Activated CD8-positive, alpha-beta memory T cell treated with anti-CD3 and anti-CD28 coated beads, Interleukin-2, amount 50 U/mL, for 48 hours (primary cell): ENCODE measurements around the gene OR10G3.
"Not testable (repeated sequence)": the region's sequence is repeated elsewhere in the genome, so short reads cannot be mapped to it uniquely, and the experiment has no call there.

Experiments
- DNase-seq: peaks from one replicate; pipeline ENCODE4 v3.0.0-alpha.2; 2020

The OR10G3 gene, protein sequence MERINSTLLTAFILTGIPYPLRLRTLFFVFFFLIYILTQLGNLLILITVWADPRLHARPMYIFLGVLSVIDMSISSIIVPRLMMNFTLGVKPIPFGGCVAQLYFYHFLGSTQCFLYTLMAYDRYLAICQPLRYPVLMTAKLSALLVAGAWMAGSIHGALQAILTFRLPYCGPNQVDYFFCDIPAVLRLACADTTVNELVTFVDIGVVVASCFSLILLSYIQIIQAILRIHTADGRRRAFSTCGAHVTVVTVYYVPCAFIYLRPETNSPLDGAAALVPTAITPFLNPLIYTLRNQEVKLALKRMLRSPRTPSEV

DNA sequence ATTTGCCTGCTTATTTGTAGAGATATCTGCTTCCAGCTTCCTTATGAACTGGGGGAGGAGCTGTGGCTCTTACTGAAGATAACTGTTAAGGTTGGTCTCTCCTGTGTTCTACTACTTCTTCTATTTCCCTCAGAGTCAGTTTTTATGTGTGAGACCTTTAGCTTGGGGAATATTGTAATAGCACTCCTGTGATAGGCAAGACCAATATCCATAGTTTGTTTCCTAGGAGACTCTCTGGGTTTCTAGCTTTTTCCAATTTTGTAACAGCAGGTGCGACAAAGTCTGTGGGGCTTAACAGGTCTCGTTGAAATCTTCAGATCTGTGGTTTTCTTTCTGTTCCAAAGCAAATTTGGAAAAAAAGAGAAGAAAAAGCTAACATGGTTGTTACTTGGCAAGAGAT is at the start of gene OR10G3:
Gene OR10G3, minus strand, starts transcription at position 101 of the 400 bp plus-strand sequence. CDS start 9,332 bp downstream, outside the sequence.
- no peak for DNase-seq

DNA sequence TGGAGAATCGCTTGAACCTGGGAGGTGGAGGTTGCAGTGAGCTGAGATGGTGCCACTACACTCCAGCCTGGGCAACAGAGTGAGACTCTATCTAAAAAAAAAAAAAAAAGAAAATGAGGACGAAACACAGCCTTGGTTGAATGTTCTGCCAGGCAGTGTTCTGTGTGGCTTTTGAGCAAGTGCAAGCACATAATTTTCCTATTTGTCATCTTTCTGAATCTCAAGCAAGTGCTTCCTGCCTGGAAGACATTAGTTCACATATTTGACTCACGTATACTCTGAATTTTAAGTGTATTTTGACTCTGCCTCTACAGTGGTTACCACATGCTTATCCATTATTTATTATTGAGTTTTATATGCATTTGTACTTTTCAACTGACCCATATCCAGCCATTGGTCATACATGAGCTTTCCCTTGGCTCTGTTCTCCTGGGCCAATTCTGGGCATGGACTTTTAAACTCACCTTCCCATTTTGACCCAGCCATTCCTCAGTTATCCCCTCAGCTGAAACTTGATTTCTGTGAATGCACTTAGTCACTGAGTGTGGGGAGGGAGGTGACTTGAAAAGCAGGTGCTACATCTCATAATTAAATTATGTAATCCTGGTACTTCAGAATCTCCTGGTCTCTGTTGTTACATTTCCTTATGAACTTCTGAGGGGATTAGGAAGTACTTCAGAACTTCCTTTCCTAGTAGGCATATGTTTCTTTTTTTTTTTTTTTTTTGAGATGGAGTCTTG is 46.8 kb upstream of the OR10G3 start:
- DNase-seq, result no peak

DNA sequence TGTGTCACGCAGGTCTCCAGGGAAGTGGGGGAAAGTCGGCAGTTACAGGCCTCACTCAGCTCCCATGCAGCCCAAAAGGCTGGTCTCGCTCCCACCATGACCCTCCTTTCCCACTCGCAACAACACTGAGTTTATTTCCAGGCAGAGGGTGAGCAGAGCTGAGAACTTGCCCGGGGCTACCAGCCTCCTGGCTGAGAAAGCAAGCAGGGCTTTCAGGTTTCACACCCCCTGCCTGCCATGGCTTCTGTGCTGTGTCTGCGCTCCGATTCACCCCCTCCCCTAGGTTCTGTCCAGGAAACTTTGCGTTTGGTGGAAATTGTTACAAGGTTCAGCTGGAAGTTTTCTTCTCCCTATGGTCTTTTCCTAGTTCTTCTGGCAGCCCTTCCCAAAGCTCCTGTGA is 37.7 kb upstream of the OR10G3 start:
- DNase-seq, result no peak

DNA sequence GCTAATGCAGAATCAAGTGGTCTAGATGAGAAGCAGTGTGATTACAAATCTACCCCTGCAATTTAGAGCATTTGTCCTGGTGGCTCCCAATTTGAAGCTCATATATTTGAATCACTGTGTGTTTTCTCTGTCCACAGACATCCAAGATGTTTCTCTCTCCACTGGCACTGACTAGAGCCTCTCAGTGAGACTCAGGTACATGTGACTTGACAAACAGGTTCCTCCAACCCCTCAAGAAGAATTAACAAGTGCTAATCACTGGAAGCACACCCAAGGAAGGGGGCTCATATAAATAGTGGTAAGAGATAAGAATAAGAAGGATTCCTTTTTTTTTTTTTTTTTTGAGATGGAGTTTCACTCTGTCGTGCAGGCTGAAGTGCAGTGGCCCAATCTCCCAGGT is 34.4 kb upstream of the OR10G3 start:
- DNase-seq, result no peak

DNA sequence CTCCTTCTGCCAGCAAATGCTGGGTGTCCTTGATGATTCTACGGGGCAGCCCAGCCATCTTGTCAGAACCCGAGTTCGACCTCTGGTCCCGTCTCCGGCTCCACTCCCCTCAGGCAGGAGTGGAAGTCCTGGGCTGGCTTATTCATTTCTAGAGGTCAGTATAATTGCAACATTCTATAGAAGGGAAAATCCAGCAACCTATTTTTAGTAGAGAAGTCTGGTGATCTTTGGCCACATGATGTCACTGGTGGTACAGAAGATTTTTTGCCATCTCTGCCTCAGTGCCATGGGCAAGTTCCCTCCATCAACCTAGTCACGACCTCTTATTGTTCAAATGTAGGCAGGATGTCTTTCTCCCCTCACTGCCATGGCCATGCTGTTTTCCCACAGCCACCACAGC is 32.4 kb upstream of the OR10G3 start:
- DNase-seq, result no peak

DNA sequence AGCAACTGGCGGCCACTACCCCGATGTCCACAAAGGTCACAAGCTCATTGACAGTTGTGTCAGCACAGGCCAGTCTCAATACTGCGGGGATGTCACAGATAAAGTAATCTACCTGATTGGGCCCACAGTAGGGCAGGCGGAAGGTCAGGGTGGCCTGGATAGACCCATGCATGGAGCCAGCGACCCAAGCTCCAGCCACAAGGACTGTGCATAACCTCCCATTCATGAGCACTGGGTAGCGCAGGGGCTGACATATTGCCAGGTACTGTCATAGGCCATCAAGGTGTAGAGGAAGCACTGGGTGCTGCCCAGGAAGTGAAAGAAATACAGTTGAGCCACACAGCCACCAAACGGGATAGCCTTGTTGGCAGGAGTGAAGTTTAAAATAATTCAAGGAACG is 22.3 kb upstream of the OR10G3 start:
- DNase-seq, result not testable (repeated sequence)

DNA sequence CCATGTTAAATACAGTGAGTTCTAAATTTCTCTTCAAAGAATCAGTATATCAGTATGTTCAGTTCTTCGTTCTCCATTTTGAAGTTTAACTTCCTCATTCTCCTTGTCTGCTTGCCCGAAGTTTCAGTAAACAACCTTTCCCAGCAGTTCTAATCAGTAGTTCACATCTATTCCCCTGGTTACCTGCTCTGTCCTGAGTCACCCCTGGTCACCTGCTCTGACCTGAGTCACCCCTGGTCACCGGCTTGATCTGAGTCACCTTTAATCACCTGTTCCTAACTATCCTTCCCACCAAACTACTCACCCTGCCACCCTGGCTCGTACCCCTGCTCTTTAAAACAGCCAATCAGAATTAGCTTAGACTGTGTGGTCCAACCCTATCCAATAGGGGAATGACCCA is 9.4 kb upstream of the OR10G3 start:
- no peak for DNase-seq

DNA sequence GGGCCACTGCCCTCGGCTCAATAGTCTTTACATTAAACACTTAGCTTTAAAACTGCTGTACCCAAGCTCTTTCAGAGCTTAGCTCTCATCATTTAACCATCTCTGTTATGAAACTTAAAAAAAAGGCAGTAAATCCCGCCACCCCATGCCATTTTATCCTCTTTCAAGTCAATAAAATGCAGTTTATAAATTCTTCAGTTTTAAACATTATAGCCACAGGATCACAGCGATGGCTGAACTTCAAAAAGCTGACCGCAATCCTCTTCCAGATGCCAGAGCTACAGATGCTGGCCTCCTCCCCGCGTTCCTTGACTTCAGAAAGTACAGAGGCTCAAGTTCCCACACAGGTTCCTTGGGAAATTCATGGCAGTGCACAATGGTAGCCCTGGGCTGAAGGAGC is 4.2 kb downstream of the OR10G3 start:
- DNase-seq, result no peak

DNA sequence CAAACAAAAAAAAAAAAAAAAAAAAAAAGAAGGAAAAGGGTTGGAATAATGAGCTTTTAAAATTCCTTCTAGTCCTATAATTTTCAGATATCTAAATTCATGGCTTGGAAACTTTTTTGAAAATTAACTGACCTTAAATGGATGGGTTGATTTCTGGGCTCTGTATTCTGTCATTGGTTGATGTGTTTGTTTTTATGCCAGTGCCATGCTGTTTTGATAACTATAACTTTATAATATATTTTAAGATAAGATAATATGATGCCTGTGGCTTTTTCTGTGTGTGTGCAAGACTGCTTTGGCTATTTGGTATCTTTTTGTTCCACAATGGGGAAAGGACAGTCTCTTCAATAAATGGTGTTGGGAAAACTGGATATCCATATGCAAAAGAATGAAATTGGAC is 7.3 kb downstream of the OR10G3 start:
- no peak for DNase-seq

DNA sequence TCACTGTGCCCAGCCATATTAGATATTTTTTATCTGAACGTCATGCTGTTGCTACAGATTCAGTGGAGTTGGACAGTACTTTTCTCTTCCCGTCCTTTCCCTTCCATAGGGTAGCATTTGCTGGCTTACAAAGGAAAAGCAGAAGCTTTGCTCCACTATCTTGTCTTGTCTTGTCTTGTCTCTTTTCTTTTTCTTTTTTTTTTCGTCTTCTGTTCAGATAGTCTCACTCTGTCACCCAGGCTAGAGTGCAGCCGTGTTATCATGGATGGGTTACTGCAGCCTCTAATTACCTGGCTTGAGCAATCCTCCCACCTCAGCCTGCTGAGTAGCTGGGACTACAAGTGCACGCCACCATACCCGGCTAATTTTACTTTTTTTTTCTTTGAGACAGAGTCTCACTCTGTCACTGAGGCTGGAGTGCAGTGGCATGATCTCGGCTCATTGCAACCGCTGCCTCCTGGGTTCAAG is 21.1 kb downstream of the OR10G3 start:
- DNase-seq, result no peak

DNA sequence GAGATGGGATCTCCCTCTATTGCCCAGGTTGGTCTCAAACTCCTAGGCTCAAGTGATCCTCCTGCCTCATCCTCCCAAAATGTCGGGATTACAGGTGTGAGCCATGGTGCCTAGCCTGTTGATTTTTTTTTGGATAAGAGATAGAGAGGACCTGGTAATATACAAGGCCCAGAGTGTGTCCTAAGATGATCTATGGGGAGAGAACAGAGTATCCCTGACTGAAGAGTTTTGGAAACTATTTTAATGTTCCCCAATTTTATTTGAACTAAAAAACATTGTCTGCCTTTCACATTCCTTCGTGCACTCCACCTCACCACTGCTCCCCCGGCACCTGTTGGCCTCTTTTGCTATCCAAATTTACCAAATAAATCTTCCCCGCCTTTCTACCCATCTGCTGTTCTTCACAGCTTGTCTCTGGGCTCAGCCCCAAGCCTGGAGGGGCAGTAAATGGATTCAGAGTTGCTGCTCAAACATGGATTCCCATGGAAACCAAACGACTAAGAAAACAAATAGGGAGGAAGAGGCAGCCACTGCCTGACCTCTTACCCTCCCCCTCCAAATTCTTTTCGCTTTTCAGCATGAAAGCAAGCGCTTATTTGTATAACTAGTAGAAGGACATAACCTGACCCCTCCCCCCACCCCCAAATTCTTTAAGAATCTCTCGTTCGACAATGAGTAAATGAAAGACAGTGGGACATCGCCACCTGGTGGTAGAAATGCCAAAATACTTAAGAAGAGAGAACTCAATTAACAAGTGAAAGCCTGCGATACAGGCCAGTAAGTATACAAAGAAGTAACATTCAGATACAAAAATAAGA is 22.6 kb downstream of the OR10G3 start:
- DNase-seq, result peak; percentile 83

DNA sequence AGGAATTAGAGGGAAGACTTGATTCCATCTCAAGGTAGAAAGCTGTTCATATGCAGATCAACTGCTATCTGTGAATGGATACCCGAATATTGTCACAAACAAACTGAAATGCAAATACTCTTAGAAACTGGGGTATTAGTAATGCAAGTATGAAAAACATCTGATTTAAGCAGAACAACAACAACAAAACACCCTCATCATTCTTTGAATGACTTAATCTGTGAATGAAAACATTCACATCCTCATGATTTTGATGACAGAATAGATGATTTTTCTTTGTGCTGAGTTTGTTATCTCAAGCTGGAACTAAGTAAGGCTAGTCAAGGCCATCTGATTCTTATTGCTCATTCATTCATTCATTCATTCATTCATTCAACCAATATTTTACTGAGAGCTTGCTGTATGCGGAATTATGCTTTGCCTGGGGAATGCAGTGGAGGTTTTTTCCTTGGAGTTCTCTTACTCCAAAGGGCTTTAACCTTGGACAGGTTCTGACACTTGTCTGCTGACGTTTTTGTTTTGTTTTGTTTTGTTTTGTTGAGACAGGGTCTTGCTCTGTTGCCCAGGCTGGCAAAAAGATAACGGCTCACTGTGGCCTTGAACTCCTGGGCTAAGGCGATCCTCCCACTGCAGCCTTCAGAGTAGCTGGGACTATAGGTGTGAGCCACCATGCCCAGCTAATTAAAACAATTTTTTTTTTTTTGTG is 23.3 kb downstream of the OR10G3 start:
- no peak for DNase-seq

DNA sequence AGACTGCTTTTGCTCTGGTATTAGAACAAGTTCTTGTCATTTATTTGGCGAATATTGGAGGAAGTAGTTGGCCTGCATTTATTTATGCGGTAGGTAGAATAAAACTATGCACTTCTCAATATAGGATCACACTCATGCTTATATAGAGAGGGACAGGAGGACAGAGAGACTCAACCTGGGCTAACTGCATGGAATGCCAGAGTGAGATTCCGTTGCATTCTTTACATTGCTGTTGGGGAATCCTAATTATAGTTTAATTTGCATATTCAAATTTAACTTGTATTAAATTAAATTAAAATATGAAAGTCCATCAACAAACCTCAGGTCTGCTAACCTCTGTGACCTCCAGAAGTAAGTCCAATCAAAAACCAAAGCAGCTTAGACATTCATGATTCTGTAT is 26.6 kb downstream of the OR10G3 start:
- no peak for DNase-seq

DNA sequence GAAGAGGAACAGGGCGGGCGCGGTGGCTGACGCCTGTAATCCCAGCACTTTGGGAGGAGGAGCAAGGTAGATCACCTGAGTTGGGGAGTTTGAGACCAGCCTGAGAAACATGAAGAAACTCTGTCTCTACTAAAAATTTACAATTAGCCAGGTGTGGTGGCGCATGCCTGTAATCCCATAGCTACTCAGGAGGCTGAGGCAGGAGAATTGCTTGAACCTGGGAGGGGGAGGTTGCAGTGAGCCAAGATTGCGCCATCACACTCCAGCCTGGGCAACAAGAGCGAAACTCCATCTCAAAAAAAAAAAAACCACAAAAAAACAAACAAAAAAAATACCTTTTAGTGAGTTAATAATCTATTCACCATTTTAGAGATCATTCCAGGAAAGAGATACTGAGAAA is 35.3 kb downstream of the OR10G3 start:
- not testable (repeated sequence) for DNase-seq

DNA sequence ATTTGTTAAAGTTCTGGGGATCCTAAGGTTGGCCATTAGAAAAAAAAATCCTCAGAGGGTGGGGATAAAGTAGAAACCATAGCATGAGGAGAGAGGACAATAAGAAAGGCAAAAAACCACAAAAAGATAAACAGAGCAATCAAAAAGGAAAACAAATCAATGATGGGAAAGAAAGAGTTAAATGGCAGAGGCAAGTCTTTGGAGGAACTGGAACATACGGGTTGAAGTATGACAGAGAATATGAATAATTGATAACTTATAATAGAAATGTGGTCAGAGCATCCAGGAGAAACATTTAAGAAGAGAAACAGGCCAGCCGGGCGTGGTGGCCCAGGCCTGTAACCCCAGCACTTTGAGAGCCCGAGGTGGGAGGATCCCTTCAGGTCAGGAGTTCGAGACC is 35.9 kb downstream of the OR10G3 start:
- no peak for DNase-seq

DNA sequence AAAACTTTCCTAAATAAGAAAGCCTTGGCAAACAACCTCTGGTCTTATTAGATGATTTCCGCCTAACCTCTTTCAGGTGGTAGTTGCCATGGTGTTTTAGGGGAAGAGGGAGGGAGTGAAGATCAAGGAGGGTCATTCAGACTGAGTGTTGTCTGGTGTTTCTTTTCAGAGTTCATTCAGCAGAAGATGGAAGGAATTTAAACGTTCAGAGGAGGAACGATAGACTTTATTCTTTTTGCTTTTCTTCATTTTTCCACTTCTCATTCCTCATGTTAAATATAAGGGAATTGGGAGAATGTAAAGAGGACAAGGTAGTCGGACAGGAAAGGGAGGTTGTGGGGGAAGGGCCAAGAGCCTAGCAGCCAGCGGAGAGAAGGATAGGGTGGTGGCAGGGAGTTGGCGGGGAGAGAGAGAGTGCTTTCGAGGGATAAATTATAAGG is 36.3 kb downstream of the OR10G3 start:
- DNase-seq, result no peak

DNA sequence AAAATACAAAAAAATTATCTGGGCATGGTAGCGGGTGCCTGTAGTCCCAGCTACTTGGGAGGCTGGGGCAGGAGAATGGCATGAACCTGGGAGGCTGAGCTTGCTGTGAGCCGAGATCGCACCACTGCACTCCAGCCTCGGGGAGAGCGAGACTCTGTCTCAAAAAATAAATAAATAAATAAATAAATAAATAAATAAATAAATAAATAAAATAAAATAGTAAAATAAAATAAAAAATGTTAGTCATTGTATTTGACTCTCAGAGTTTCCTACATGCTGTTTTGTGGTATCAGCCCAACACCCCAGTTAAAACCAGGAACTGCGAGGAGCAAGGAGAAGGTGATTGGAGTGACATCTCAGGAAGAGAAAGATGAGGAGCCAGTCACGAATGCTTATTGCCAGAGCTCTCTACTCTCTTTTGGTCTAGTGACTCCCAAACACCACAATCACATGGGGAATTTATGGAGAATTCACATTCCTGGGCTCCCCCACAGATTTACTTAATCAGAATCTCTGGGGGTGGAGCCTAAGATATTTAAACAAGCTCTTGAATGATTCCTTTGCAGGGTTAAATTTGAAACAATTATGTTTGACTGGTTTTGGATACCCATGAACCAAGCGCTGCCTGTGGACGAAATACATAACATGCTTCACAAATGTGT is 38.3 kb downstream of the OR10G3 start:
- DNase-seq, result no peak

DNA sequence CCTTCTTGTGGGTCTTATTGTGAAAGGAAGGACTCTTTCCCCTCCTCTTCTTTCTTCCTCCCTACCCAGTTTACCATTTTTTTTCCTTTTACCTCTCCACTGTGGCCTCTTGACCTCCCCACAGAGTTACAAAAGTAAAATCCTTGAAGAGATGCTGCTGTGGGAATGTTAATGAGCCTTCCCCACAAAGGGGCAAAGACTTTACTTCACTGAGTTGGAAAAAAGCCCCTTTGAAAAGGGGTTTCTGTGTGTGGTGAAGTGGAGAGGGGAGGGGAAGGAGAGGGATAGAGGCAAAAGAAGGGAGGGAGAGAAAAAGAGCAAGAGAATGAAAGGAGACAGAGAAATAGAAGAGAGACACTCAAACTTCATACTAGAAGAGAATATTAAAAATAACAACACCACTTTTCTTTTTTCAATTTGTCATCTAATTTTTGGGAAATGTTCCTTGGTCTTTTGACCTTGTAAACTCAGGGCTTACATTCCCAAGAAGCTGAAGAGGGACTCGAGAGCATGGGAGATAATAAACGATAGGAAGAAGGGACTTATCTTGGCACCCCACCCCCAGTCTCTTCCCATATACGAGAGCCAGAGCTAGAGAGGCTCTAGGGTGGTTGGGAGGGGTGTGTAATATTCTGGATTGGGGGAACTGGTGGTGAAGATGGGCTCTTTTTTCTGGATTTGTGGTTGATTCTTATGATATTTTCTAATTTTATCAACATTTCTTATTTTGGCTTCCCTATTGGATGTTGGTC is 40.5 kb downstream of the OR10G3 start:
- DNase-seq, result no peak

DNA sequence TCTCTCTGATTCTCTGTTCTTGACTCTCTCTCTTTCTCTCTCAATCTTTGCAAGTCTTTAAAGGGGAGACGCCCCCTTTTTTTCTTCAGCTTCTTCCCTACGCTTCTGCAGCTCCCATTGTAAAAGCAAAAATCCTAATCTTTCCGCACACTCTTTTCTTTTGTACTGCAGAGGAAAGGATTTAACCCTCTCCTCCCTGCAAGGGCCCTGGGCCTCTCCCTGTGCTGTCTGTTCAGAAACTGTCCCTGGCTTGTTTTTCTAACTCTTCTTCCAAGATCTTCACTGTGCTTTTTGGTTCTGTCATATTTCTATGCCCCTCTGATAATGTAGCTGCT is 42.8 kb downstream of the OR10G3 start:
- DNase-seq, result no peak

DNA sequence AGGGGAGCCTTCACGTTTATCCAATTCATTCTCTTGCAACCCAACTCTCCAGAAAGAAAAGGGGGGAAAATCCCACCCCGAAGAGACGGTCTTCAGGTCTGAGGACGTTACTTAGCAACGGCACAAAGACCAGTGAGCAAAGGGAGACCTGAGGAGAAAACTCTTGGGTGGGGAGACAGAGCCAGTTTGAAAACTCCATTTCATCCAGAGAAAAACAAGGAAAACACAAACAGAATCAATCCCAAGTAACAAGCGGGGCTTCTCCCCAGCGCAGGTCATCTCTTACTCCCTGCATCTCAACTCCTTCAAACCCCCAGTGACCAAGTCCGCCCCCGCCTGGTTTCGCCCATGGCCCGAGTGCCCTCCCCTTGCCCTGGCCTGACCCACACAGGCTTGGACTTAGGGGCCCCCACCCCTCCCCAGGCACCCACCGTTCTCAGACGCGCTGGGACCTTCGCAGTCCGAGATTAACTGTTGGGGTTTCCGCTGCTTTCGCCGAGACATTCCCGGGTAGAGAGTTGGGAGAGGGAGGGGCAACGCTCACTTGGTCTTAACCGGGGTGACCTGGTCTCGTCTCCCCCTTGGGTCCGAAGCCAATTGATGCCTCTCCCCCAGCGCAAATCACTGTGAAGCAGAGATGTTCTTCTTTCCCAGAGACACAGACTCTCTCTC is 43.3 kb downstream of the OR10G3 start:
- DNase-seq, result no peak
